Stimulated activated CD8-positive, alpha-beta memory T cell treated with anti-CD3 and anti-CD28 coated beads, Interleukin-15, amount 100 ng/mL, for 1 hour (primary cell): ENCODE measurements around the gene PLCB1.
"Not testable (repeated sequence)": the region's sequence is repeated elsewhere in the genome, so short reads cannot be mapped to it uniquely, and the experiment has no call there.

Experiments used
- DNase-seq: peaks from one replicate; pipeline ENCODE4 v3.0.0-alpha.2; 2020; ENCODE audit warnings: low read depth

PLCB1 gene

GRCh38 chr20:8443464-8444072, 311.5 kb downstream of the PLCB1 start:
- DNase-seq: no peak

- no peak for DNase-seq
These were observed 315.4 kb downstream of the PLCB1 start for GRCh38 chr20:8447262-8448120.

- no peak for DNase-seq
These were observed 317.1 kb downstream of the PLCB1 start for GRCh38 chr20:8449123-8449522.

DNA sequence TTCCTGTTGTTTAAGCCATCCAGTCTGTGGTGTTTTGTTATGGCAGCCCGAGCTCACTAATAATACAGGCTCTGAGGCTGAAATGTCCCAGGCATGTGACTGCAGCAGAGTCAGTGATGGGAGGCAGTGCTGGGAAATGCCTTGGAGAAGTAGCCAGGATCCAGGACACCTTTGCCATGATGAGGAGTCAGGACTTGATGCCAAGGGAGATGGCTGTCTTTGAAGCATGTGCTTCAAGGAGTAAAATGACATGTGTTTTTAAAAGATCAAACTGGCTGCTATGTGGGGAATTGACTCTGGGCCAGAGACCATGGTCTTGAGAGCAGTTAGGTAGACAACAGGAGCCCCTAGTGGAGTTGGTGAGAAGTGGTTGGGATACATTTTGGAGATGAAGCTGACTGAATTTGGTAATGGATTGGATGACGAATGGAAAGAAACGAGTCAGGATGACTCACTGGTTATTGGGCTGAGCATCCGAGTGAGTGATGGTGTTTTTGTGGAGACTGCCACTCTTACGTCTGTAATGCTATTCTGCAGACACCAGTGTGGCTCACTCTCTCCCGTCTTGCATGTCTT, 322.2 kb downstream of the PLCB1 start:
- no peak for DNase-seq

DNA sequence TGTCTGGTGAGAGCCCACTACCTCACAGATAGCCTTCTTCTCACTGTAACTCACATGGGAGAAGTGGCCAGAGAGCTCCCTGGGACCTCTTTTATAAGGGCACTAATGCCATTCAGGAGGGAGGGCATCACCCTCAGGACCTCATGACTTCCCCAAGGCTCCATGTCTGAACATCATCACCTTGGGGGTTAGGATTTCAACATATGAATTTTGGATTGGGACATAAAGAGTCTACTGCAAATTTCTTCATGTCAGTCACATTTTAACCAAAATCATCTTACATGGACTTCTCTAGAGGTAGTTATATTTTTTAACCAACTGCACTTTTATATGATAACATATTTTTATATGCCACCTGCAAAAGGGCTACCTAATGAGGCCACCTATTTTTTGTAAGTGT, 324.7 kb downstream of the PLCB1 start:
- no peak for DNase-seq

- DNase-seq: no peak
These were observed 325.9 kb downstream of the PLCB1 start for GRCh38 chr20:8457978-8458377.

DNA sequence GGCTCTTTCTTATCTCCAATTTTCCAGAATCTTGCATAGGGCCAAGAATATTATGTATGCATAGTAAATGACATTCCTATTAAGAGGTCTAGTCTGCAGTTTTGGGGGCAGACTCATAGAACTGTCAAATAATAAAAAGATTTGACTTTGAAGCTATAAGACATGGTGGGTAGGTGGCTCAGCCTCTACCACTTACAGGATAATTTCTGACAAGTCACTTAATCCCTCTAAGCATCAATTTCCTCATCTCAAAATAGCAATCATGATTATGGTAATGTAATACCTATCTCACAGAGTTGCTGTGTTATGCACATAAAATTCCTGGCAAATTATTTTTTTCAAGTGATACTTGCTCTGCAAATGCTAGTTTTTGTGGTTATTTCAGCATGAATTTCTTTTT, 329.1 kb downstream of the PLCB1 start:
- no peak for DNase-seq

DNA sequence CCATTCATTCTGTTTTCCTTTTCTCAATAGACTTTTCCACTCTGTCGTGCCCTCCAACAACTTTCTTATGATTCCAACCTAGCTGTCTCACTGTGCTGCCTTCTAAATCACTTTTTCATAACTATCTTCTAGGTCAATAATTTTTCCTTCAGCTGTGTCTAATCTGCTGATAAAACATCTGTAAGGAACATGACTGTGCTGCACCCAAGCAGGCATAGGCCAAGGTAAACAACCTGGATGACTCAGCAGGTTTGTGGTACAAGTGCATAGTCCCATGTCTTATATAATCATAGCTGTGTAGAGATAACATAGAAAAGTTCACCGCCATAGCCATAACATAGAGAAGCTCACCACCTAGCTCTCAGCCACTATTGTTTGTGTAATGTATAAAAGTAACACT, 332.3 kb downstream of the PLCB1 start:
- DNase-seq: no peak

DNA sequence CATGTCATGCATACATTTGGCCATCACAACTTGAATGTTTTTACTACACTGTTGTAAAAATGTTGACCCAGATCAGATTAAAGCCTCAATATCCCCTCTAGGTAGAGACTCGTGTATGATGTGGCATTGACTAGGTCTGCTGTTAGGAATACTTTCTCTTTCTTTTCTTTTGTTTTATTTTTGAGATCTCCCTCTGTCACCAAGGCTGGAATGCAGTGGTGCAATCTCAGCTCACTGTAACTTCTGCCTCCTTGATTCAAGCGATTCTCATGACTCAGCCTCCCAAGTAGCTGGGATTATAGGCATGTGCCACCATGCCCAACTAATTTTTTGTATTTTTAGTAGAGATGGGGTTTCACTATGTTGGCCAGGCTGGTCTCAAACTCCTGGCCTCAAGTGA, 334.7 kb downstream of the PLCB1 start:
- not testable (repeated sequence) for DNase-seq

DNA sequence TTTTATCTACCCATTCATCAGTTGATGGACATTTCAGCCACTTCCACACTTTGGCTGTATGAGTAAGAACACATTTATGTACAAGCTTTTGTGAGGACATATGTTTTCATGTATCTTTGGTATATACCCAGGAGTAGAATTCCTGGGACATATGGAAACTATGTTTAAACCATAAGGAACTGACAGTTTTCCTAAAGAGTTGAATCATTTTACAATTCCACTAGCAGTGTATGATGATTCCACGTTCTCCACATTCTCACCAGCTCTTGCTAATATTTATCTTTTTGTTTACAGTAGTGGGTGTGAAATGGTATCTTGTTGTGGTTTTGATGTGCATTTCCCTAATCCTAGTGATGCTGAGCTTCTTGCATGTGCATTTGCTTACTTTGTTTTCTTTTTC, 338.1 kb downstream of the PLCB1 start:
- no peak for DNase-seq

DNA sequence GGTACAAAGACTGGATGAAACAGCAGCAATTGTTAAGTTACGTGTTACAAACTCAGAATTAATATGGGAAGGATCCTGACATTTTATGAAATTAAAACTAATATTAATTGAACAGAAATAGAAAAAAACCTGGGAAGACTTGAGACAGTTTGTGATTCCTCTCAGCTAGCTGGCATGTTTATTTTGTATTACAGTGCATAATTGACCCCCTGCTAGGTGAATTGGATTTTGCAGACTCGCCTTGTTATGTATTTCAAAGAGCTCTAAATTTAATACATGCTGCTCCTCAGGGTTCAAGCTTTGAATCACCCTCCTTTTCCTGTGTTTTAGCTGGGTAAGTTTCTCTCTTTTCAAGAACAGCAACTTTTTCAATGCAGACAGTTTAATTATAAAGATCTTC, 339.4 kb downstream of the PLCB1 start:
- DNase-seq: no peak

DNA sequence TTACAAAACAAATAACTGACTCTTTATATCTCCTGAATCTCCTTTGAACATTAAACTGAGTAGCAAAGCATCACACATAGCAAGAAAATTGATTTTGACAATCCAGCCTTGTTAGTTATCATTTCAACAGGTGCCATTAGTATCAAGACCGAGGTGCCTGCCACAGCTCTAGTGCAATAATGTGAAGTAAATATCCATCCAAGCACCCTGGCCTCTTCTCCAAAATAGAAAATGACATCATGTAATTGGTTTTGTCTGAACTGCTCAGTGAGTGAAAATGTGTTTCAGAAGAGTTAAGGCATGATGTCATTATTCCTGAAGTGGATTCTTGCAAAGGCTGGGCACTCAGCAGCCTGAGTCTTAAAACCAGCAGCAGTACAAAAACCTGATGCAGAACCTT, 341.4 kb downstream of the PLCB1 start:
- no peak for DNase-seq

GRCh38 chr20:8474027-8474668, 342.1 kb downstream of the PLCB1 start:
- DNase-seq: no peak

GRCh38 chr20:8476021-8476420, 344.0 kb downstream of the PLCB1 start:
- DNase-seq: no peak

- no peak for DNase-seq
These were observed 348.5 kb downstream of the PLCB1 start for GRCh38 chr20:8480597-8480996.

GRCh38 chr20:8487696-8488095, 355.6 kb downstream of the PLCB1 start:
- no peak for DNase-seq

- no peak for DNase-seq
These were observed 357.2 kb downstream of the PLCB1 start for GRCh38 chr20:8489094-8489883.

GRCh38 chr20:8490076-8490830, 358.2 kb downstream of the PLCB1 start:
- DNase-seq: no peak

DNA sequence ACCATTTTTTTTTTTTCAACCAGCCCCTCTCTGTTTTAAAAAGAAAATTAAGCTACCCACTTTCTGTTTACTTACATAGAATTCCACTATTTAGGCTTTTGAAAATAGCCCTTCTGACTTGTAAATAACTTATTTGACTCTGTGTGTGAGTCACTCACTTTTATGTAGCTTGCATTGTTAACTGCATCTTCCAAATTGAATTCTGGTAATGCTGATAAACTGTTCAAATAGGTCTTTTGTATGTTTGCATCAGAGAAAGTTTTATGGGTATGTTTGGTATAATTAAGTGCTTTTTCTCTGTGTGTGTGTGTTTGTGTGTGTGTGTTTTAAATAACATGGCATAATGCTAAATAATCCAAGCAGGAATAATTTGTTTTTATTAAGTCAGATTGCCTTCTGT, 360.1 kb downstream of the PLCB1 start:
- no peak for DNase-seq

GRCh38 chr20:8498571-8498970, 366.5 kb downstream of the PLCB1 start:
- no peak for DNase-seq

DNA sequence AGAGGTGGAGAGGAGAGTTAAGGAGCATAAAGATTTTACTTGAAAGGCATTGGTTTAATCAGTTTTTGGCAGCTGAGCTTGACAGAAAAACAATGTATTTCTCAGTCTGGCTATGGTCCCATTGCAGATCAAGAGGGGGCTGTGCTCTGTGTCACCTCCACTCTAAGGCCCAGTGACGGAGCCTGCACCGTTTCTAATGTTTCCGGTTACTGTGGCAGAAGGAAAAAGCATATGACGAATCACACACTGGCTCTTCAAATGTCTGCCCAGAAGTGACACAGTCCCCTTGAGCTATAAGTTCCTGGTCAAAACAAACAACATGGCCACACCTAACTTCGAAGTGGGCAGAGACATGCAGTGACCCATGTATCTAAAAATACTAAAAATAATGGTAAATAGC, 372.0 kb downstream of the PLCB1 start:
- DNase-seq: no peak
